NCI-H748 (cell line): Measurements from ENCODE around the gene KCNA1.

ENCODE experiments used
- DNase-seq: peaks from one replicate; lab custom pipeline; 2025; ENCODE audit not compliant: unreplicated experiment; lab: John Stamatoyannopoulos, UW

Gene KCNA1

DNA sequence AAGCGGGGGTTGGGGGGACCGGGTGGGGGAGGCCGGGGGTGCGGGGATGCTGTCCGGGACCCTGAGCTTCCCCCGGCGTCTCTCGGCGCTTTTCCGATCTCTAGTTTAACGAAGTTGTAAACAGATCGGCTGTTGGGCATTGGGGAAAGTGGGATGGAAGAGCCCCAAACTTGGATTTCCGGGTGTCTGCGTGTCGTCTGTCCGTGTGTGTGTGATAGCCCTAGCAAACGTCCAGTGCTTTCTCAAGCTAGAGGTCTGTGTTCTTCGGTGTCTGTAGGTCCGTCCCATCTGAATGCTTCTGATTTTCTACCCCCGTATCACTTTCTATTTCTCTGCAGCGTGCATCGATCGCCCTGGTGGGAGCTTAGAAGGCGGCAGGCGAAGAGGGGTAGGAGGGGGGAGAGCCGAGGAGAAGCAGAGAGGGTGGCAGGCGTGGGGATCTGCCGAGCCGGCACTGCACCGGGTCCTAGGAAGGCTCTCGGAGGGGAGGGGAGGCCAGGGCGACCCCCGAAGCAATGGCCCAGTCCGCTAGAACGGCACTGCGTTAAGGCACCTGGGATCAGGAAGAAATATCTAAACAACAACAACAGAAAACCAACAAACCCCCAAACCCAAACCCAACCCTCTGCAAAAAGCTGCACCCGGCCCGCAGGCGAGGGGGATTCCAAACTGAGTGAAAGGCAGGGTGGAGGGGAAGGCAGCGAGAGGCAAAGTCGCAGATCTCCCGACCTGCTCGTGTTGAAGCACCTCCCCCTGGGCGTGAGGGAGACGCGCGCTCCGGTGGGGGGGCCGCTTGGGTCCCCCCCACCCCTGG is 1.0 kb downstream of the KCNA1 start:
- DNase-seq, result peak; percentile 29

DNA sequence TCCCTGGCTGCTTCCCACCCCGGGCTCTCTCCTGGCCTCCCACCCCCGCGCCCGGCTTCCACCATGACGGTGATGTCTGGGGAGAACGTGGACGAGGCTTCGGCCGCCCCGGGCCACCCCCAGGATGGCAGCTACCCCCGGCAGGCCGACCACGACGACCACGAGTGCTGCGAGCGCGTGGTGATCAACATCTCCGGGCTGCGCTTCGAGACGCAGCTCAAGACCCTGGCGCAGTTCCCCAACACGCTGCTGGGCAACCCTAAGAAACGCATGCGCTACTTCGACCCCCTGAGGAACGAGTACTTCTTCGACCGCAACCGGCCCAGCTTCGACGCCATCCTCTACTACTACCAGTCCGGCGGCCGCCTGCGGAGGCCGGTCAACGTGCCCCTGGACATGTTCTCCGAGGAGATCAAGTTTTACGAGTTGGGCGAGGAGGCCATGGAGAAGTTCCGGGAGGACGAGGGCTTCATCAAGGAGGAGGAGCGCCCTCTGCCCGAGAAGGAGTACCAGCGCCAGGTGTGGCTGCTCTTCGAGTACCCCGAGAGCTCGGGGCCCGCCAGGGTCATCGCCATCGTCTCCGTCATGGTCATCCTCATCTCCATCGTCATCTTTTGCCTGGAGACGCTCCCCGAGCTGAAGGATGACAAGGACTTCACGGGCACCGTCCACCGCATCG is 1.8 kb downstream of the KCNA1 start:
- no peak for DNase-seq

DNA sequence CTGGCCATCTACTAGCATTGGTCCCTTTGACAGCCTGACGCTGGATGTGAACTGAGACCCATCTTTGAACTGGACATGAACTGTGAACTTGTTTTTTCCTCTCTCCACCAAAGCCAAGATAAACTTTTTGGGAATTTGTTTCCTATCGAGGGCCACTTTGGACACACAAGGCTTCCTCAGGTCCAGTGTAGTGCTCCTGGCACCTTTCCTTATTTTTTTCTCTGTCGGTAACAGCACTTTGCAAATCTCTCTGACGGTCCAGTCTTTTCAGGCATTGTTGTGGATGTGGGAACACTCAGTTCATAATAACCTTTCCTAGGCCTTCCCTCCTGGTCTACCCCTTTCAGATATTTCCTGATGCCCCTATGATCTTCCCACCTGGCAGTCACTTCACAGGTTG is 5.0 kb downstream of the KCNA1 start:
- no peak for DNase-seq

DNA sequence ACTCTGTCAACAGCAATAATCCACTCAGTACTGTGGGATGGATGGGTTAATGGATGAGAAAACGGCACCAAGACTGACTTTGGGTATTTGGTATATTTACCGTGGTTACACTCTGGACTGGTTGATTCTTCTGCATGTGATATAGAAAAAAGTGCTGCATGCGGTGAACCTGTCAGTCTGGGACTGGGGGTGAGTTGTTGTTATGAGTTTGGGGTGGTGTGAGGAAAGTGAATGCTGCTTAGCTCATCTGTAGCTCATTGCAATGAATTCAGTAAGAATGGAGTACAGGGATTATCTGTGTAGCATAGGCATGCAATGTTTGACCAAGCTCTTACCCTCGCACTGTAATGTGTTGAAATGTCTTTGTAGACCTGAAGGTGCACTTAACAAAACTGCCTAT is 6.0 kb downstream of the KCNA1 start:
- no peak for DNase-seq

DNA sequence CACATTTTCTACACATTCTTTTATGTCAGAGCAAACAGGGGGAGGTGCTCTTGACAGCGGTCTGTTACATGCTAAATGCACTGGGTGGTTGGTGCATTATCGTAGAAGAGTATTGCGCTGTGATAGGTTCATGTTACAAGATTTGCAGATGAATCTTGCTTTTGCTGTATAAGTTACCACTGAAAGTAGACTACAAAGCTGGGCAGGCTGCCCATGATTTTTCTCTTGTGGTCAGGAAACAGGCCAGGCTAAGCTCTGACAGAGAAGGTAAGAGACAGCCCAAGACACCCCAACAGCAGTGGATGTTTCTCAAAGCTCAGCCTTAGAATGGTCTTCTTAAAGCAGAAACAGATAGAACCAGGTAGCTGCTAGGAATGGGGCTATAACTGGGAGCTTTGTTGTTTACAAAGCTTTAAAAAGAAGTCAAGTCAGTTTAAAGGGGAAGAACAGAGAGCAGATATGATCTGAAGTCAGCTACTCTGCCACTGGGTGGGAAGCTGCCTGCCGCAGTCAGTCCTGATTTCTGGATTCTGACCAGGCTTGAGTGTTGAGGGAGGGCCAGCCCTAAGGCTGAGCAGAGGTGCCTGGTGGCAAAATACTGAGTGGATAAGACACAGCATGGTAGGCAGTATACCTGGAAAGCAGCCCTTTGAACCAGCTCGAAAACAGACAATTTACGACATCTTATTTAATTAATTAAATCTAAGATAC is 9.4 kb downstream of the KCNA1 start:
- no peak for DNase-seq

DNA sequence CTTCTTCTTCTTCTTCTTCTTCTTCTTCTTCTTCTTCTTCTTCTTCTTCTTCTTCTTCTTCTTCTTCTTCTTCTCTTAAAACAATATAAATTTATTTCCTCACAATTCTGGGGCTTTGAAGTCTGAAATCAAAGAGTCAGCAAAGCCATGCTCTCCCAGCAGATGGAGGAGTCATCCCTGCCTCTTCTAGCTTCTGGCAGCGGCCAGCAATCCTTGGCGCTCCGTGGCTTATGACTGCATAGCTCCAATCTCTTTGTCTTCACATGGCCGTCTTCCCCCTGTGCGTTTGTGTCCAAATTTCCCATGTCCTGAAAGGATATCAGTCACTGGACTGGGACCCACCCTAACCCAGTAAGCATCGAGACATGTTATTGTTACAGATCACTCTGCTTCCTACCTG is 22.9 kb downstream of the KCNA1 start:
- no peak for DNase-seq

DNA sequence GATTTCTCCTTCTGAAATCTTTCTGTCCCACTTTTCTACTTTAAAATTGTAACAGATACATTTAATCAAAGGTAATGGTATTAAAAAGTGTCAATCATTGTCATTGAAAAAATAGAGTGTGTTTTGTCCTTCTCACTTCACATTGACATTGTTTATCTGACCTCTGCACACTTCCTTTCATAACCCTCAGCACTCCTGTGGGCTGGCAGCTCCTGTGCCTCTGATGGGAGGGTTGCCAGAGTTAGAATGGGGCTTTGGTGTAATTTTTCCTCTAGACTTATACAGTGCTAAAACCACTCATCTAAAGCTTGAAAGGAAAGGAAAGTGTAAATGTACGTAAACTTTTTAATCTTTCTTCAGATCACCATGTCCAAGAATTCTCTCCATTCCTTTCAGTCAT is 23.7 kb downstream of the KCNA1 start:
- DNase-seq, result no peak

DNA sequence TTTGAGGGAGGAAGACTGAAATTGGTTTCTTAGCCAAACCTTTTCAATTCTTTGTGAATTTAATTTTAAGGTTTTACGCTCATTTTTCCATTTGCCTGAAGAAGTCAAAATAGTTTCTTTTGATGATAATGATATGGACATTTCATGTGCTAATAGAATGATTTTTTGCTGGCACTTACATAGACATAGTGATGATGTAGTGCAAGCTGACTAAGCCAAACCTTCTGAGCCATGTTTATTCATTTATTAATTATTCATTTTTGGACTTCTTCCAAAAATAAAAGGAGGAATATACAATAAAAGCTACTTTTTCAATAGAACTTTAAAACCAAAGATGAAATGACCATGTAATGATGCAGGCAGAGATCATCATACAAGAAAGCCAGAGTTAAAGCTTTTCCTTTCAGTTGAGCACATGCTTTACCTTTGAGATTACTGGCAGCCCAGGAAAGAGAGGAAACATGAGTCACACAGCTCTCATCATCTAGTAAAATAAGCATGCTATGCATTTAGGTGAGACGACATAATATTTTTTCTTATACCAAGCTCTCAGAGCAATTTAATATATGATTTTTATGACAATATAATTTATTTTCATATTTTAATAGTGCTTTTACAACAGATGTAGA is 24.8 kb downstream of the KCNA1 start:
- peak; percentile 6 for DNase-seq

DNA sequence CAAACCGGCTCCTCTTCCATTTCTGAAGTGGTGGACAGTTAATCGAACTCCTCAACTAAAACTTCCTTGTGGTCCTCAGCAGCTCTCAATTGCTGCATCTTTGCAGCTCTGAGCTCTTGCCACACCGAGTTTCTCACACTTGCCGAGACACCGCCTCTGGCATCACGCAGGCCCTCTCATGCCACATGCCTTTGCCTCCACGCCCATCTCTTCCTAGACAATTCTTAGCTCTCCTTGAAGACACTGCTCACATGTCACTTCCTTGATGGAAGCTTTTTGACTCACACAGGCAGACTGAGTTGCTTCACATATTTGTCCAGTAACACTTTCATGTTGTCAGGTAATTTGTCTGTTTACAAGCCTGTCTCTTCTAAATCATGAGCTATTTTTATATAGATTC is 29.2 kb downstream of the KCNA1 start:
- no peak for DNase-seq

DNA sequence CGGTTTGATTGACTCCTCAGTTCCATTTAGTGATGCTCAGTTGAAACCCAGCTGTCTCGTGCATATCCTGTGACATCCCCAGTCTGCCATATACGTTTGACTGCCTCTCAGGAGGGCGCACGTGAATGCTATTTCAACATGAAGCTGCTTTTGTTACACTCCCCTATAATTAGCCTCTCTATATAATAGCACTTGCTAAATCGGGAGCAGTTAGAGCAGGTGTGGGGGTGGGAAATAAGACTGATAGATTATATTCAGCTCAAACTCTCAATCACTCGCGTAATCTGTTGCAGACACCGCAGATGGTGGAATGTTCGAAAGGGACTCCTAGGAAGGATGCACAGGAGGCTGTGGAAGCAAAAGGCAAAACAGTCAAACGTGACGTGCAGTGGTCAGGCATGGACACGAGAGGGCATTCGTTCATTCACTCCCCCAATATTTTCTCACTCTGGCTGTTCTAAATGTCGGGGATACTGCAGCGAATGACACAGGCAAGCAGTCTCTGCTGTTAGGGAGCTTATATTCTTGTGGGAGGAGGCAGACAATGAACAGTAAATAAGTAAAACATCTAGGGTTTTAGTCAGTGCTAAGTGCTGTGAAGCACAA is 29.8 kb downstream of the KCNA1 start:
- DNase-seq, result peak; percentile 97

DNA sequence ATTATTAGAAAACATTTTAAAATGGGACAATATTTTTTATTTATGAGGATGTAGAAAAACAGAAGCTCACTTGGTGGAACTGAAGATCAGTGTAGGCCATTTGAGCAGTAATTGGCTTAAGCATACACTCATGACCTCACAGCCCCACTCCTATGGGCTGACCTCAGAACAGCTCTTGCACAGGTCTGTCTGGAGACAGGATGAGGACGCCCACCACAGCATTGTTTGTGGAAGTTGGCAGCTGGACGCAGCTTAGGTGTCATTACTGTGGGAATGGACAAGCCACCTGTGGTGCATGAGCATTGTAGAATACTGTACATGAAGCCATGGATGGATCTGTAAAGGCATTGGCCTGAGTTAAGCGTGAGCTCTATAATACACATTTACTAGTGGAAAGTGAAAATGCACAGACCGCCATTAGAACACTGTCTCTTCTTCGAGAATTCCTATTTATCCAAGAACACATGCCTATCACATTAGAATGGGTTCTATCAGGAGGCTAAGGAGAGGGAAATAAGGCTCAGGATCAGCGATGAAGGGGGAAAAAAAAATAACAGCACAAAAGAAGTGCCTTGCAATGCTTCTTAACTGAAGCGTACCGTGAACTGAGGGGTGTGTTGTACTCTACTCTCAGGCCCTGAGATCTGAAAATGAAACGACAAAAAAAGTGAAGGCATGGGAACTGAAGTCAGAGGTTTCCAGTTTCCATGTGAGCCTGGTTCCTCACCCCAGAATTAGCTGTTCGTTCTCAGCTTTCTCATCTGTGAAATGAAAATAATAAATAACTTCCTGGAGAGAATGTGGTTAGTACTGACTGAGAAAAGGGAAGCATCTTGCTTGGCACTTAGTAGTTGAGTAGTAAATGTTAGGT is 33.6 kb downstream of the KCNA1 start:
- DNase-seq, result peak; percentile 10

DNA sequence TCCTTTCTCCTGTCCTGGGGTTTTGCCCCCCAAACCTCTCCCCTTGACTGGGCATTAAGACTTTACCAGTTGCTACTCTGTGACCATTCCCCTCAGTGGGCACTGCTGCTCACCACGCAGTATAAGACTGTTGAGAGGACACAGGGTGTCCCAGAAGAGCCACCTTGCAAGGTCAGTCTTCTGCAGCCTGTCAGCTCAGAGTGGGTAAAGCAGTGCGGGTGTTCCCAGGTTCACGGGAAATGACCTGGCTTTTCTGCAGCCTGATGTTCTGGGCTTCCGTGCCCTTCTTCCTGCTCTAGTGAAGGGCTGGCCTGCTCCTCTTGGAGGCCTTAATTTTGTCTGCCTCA is 34.2 kb downstream of the KCNA1 start:
- DNase-seq, result no peak

DNA sequence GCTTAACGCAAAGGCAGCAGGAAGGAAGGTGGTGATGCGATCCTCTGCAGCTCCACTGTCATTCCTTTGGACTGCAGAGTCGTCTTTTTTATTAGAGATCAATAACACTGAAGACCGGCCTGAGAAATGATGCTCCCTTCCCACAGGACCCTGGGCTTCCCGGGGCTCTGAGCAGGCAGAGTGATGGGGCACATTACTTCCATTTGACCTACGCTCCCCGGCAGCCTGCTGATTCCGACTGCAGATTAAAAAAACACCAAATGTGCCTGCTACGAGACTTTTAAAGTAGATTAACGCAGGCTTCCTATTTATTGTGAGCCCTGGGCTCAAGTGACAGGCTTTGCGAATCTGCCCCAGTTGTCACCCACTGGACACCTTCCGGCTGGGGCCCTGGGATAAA is 37.5 kb downstream of the KCNA1 start:
- DNase-seq, result no peak

DNA sequence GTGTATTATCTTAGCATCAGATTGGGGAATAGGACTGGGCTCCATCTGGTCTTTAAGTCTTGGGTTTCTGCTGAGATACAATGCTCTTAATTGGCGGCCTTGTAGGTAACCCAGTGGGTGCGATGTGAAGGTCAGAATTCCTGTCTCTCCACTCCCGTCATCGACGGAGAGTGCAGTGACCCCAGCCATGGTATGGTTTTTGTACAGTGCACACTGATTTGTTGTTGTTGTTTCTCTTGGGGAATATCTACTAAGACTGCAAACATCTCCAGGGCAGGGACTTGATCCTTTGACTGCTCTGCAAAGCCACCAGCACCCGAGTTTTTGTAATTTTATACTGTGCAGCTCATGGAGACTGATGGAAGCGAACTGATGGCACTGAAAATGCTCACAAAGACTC is 41.4 kb downstream of the KCNA1 start:
- DNase-seq, result no peak

DNA sequence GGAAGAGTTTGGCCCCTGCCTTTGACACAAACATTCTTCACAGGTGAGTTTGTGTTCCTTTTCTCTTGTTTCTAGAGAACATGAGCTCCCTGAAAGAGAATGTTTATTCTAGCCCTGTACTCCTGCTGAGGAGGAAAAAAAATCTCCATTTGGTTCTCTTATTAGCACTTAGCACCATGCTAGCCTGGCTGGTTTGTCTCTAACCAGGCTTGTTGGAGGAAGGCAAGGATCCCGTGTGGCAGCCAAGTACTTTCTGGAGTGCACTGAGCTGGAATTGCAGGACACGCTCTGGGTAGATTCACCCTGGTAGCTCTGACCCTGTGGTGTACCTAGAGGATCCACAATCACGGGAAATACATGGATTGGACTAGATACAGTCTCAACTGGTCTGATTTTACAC is 41.9 kb downstream of the KCNA1 start:
- no peak for DNase-seq

DNA sequence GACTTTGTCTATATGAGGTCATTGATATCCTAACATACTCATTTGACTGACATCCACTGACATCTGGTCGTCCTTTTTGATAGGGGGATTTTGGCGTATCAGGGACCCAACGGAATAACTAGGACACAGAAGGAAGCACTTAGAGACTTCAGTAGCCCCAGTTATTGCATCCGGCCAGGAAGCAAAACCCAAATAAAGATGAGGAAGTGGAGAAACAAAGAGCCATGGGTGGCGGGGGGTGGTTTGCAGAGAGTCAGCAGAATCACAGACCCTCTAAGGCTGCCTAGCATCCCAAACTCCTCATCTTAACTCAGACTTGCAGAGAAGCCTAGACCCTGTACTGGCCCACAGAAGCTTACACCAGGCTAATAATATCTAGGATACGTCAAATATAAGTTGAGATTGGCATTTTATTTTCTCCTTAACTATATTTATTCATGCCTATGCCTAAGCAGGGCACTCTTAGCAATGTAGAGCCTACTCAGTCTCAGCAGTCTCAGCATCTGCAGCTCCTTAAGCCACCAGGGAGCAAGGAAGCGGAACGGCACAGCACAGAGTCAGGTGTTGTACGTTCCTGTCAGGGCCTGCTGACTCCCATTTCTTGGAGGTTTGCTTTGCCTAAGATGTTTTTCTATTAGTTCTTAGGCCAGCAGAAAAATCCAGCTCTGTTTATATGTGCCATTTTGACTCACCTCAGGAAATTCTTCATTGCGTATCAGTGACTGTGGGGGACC is 45.1 kb downstream of the KCNA1 start:
- DNase-seq, result no peak

DNA sequence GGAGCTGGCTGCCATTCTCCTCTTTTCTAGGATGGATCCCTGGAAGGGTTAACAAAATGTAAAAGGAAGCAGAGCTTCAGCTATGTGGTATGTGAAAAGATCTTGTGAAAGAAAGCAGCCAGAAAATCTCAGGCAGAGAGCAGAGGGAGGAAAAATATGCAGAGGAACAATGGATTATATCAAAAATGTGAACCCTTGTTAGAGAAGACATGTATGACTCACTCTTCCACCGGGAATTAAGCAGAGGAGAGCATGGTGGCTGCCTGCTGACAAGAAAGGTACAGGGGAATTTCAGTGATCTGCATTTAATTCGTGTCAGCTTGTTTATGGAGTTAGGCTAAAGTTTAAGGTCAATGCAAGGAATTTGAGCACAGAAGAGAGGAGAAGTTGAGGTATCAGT is 46.3 kb downstream of the KCNA1 start:
- DNase-seq, result no peak

DNA sequence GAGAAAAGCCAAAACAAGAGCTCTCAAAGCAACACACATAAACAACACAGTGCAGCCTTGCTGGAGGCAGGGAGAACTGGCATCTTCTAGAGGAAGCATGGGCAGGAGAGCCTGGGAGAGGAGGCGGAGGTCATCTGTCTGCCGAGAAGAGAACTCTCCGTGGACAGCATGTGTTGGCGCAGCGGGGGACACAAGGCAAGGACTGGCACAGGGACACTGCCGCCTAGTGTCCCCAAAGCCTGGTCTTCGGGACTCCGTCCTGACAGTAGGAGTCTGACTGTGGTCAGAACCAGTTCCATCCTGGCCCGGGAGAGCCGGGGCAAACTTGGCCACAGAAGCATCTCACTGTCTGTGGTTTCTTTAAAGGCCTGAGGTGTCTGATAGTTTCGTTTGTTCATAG is 47.3 kb downstream of the KCNA1 start:
- no peak for DNase-seq

DNA sequence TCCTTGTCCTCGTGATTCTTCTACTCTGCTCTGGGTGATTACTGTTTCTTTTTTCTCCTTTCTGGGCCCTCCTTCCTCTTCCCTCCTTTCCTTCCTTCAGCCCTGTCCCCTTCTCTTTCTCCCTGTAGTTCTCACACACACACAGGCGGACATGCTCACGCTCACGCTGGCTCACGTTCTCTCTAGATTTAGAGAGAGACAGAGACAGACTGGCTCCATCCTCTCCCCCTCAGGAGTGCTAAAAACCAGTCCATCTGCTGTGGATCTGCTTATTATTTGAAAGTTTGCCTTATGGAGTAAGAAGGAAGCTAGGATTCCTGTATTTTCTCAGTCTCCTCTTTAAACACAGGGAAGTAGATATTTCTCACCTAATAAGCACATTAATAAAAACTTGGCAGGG is 48.1 kb downstream of the KCNA1 start:
- no peak for DNase-seq
